Esophagus muscularis mucosa (tissue), 4 donors: ENCODE measurements around the gene NANS. TPM values are rescaled to one million over a fixed set of nuclear protein-coding genes. Genes with fewer than 3 reads are reported as not detected.
A peak's percentile ranks its signal among the peaks of the same experiment; 100 is the strongest.

Source experiments
- DNase-seq: peaks from one replicate; pipeline ENCODE4 v3.0.0-alpha.2; 2017; ENCODE audit errors: extremely low spot score
- H3K27ac ChIP-seq, 4 donors: fragments of 200-600 bp; sonication (generic); replicated peaks in 1 of 4; 1 replicate in 3 of 4; 2 replicates in 1 of 4; pipeline ENCODE4 v1.5.1; 2016 to 2019; ENCODE audit warnings: mild to moderate bottlenecking in 1 of 4
- H3K27me3 ChIP-seq, 4 donors: fragments of 200-600 bp; sonication (generic); one replicate each; pipeline versions ENCODE4 v1.5.1 to v1.6.0; 2016 to 2019
- H3K36me3 ChIP-seq, 4 donors: fragments of 200-600 bp; sonication (generic); one replicate each; pipeline ENCODE4 v1.5.1; 2016 to 2019
- H3K4me1 ChIP-seq, 4 donors: fragments of 200-600 bp; sonication (generic); one replicate each; pipeline ENCODE4 v1.5.1; 2016 to 2019
- H3K4me3 ChIP-seq, 4 donors: fragments of 200-600 bp; sonication (generic); 1 replicate in 2 of 4; 2 replicates in 2 of 4; pipeline ENCODE4 v1.5.1; 2016 to 2019; ENCODE audit warnings: mild to moderate bottlenecking in 4 of 4, moderate library complexity in 1 of 4
- H3K9me3 ChIP-seq, 4 donors: fragments of 200-600 bp; sonication (generic); 1 replicate in 3 of 4; 2 replicates in 1 of 4; pipeline ENCODE4 v1.5.1; 2016 to 2019
- EP300 ChIP-seq: sonication (generic); formaldehyde crosslinking; IDR thresholded peaks from one replicate; pipeline ENCODE4 v1.6.1; 2017; ENCODE audit warnings: antibody characterized with exemption
- POLR2A ChIP-seq: fragments of 450-650 bp; IDR thresholded peaks from one replicate; pipeline ENCODE4 v1.6.1; 2017; ENCODE audit warnings: antibody characterized with exemption, moderate library complexity, mild to moderate bottlenecking, low read depth
- POLR2AphosphoS5 ChIP-seq, 2 donors: sonication (generic); formaldehyde crosslinking; IDR thresholded peaks; one replicate each; pipeline ENCODE4 v1.6.1; 2017; ENCODE audit warnings: antibody characterized with exemption in 2 of 2
- WGBS: methylation state at CpG from one replicate; pipeline ENCODE4 v1.1.5; 2018; 5-methylcytosine and 5-hydroxymethylcytosine counted together
- intact Hi-C: fragments of 100-400 bp; cut with DNase I; formaldehyde crosslinking; loops from one replicate; pipeline ENCODE4 v1.15.1; 2023
- total RNA-seq, 4 donors: library from RNA; depleted of rRNA; stranded (reverse); fragments of >200 nt; gene quantifications; one replicate each; pipeline versions ENCODE4 v1.1.0 to v1.2.1, GENCODE V29; 2016
- TF ChIP-seq, protein P1 (sequence below), 3 experiments: fragments of 200-600 bp in 2 of 3; fragments of 450-650 bp in 1 of 3; sonication (generic) in 2 of 3; IDR thresholded peaks; one replicate each; pipeline ENCODE4 v1.5.1; 2017 to 2019; ENCODE audit warnings: antibody characterized with exemption in 3 of 3, mild to moderate bottlenecking in 2 of 3, moderate library complexity in 1 of 3

The NANS gene
- total RNA-seq, 4 donors from 2014 or later = 25.3 to 54.7 (median 37.3) TPM

GRCh38 chr9:98037357-98037756, 19.2 kb upstream of the NANS start:
- Histone ChIP-seq H3K27me3 (peaks cover 0 to 7% (median 0%) of the 10 kb centered on the region in 4 donors), H3K4me1 (peaks cover 0 to 10% (median 6%) of the 10 kb centered on the region in 4 donors), H3K4me3 (no peak overlapping the region), H3K27ac (peak overlapping the region in 1 of 4 donors; percentile 11), H3K9me3 (no peaks in the 10 kb centered on the region), H3K36me3 (no peaks in the 10 kb centered on the region)
- intact Hi-C loops = no loop called here
- no peak for DNase-seq
- TF ChIP-seq EP300 = no peak
- TF ChIP-seq, protein P1, sequence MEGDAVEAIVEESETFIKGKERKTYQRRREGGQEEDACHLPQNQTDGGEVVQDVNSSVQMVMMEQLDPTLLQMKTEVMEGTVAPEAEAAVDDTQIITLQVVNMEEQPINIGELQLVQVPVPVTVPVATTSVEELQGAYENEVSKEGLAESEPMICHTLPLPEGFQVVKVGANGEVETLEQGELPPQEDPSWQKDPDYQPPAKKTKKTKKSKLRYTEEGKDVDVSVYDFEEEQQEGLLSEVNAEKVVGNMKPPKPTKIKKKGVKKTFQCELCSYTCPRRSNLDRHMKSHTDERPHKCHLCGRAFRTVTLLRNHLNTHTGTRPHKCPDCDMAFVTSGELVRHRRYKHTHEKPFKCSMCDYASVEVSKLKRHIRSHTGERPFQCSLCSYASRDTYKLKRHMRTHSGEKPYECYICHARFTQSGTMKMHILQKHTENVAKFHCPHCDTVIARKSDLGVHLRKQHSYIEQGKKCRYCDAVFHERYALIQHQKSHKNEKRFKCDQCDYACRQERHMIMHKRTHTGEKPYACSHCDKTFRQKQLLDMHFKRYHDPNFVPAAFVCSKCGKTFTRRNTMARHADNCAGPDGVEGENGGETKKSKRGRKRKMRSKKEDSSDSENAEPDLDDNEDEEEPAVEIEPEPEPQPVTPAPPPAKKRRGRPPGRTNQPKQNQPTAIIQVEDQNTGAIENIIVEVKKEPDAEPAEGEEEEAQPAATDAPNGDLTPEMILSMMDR (IDR thresholded peaks at IDR 0.05) = no peak
- TF ChIP-seq POLR2AphosphoS5 (IDR thresholded peaks at IDR 0.05) = peak in 1 of 2 donors; percentile 29
- TF ChIP-seq POLR2A = no peak

- no peak for TF ChIP-seq POLR2AphosphoS5 (IDR thresholded peaks at IDR 0.05)
- no peak for TF ChIP-seq EP300
- TF ChIP-seq POLR2A = no peak
- TF ChIP-seq, protein P1 (IDR thresholded peaks at IDR 0.05) = no peak
- intact Hi-C loops = no loop called here
- H3K4me3 ChIP-seq = no peak overlapping the region
These were observed 17.6 kb upstream of the NANS start for GRCh38 chr9:98038958-98039357.

DNA sequence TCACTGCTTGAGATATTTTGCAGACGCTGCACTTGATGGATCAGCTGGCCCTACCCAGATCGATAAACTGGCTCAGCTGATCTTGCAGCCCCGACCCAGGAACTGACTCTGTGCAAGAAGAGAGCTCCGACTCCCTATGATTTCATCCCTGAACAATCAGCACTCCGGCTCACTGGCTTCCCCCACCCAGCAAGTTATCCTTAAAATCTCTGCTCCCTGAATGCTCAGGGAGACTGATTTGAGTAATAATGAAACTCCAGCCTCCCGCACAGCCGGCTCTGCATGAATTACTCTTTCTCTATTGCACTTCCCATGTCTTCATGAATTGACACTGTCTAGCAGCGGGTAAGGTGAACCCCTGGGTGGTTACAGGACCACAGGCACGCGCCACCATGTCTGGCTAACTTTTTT, 16.9 kb upstream of the NANS start:
- WGBS = 61% methylated on average over 7 of the region's 10 CpGs

More at GRCh38 chr9:98038958-98039357, 17.6 kb upstream of the NANS start:
- WGBS = 81% methylated on average over 8 of the region's 8 CpGs
- Histone ChIP-seq H3K4me1 (peaks cover 0 to 10% (median 6%) of the 10 kb centered on the region in 4 donors), H3K36me3 (no peaks in the 10 kb centered on the region), H3K27me3 (peaks cover 0 to 7% (median 0%) of the 10 kb centered on the region in 4 donors), H3K27ac (no peak overlapping the region), H3K9me3 (no peaks in the 10 kb centered on the region)
- no peak for DNase-seq

GRCh38 chr9:98040212-98040611, 16.3 kb upstream of the NANS start:
- peaks cover 0 to 7% (median 0%) of the 10 kb centered on the region in 4 donors for H3K27me3 ChIP-seq
- no peak overlapping the region for H3K4me3 ChIP-seq
- H3K9me3 ChIP-seq = no peaks in the 10 kb centered on the region
- no peak for DNase-seq
- intact Hi-C loops = no loop called here
- H3K36me3 ChIP-seq = no peaks in the 10 kb centered on the region
- H3K4me1 ChIP-seq = peaks cover 0 to 10% (median 0%) of the 10 kb centered on the region in 4 donors
- WGBS = 94% methylated on average over 6 of the region's 6 CpGs
- no peak for TF ChIP-seq POLR2AphosphoS5 (IDR thresholded peaks at IDR 0.05)
- no peak for TF ChIP-seq EP300
- TF ChIP-seq POLR2A = no peak
- TF ChIP-seq, protein P1 (IDR thresholded peaks at IDR 0.05) = no peak
- no peak overlapping the region for H3K27ac ChIP-seq

More for the DNA sequence above, 16.9 kb upstream of the NANS start:
- intact Hi-C loops = no loop called here
- DNase-seq = no peak
- TF ChIP-seq POLR2AphosphoS5 (IDR thresholded peaks at IDR 0.05) (no peak), POLR2A (no peak)
- H3K27ac ChIP-seq = no peak overlapping the region
- no peaks in the 10 kb centered on the region for H3K9me3 ChIP-seq
- H3K27me3 ChIP-seq = peaks cover 0 to 7% (median 0%) of the 10 kb centered on the region in 4 donors
- H3K4me3 ChIP-seq = no peak overlapping the region
- peaks cover 0 to 10% (median 4%) of the 10 kb centered on the region in 4 donors for H3K4me1 ChIP-seq
- no peaks in the 10 kb centered on the region for H3K36me3 ChIP-seq

GRCh38 chr9:98043915-98044314, 12.6 kb upstream of the NANS start:
- no peak for DNase-seq
- H3K4me3 ChIP-seq = no peak overlapping the region
- no peaks in the 10 kb centered on the region for H3K36me3 ChIP-seq
- WGBS = 76% methylated on average over 5 of the region's 5 CpGs
- H3K9me3 ChIP-seq = no peaks in the 10 kb centered on the region
- peaks cover 0 to 7% (median 0%) of the 10 kb centered on the region in 4 donors for H3K27me3 ChIP-seq
- H3K4me1 ChIP-seq = no peaks in the 10 kb centered on the region
- no peak overlapping the region for H3K27ac ChIP-seq
- intact Hi-C loops = no loop called here
- TF ChIP-seq, protein P1 (IDR thresholded peaks at IDR 0.05) = no peak
